ENCODE measurements around the gene SACS. TPM values are rescaled to one million over a fixed set of nuclear protein-coding genes. Genes with fewer than 3 reads are reported as not detected.

The SACS gene
- total and polyA plus RNA-seq, 2 of the 4 experiments (the other 2 are of a cell fraction): 14.7 to 121 TPM

DNA sequence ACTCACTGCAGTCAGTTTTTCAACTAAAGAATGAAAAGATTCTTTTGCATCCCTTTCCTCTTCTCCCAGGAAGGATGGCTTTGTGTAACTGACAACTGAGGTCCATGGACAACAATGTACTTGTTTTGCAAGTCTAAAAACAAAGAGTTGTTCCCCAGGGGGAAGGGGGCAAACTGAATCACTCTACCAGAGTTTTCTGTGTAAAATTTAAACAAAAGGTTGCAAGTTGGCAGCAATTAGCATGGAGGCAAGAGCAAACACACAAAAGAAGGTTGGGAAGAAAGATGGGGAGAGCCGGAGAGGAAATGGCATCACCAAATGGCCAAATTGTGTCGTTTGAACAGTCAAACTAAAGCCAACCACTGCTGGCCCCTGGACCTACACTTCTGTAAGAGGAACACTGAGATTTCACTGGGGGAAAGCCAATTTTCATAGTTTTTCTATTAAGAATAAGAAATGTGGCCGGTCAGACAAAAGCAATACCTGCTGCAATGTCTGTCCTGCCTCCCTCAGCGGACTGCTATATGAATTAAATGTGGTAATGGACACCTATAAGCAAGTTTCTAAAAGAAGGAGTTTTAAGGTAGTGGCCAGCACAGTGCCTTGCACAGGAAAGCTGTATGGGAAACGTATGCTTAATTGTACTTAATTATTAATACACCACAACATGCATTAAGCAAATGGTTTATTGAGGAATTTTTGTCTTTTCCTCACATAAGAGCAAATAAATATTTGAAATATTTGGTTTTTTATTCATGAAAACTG, 16.1 kb upstream of the SACS start:
- Histone ChIP-seq H4K20me1 (ENCODE audit: insufficient read depth, low read length) (no peaks in the 10 kb centered on the region), H2BK5ac (ENCODE audit: low read depth, low read length, poor library complexity, severe bottlenecking) (no peak overlapping the region), H3K4me3 (ENCODE audit: insufficient read depth, low read depth, low read length) (no peak overlapping the region), H2AFZ (replicated peaks; ENCODE audit: low read length, poor library complexity) (no peak overlapping the region), H3K4ac (ENCODE audit: low read depth, low read length) (no peak overlapping the region), H3K27ac (ENCODE audit: insufficient read depth, low read length) (no peak overlapping the region), H2BK15ac (ENCODE audit: low read depth, low read length) (no peak overlapping the region), H4K91ac (ENCODE audit: insufficient read depth, low read depth, low read length) (no peak overlapping the region), H3K36me3 (ENCODE audit: control insufficient read depth, insufficient read depth, low read length) (no peaks in the 10 kb centered on the region), H3K9me3 (ENCODE audit: control insufficient read depth, insufficient read depth, low read length) (no peaks in the 10 kb centered on the region), H3K9me1 (ENCODE audit: insufficient read depth, low read length) (peaks cover 4% of the 10 kb centered on the region), H3K9ac (ENCODE audit: low read depth, low read length) (no peak overlapping the region), H3K23ac (ENCODE audit: low read depth, low read length) (no peak overlapping the region), H2BK120ac (ENCODE audit: low read depth, low read length) (no peak overlapping the region), H3K14ac (replicated peaks; ENCODE audit: low read depth, low read length) (no peak overlapping the region), H3K4me1 (ENCODE audit: control insufficient read depth, insufficient read depth, low read length) (peaks cover 4% of the 10 kb centered on the region; the same call in 1 of the 2 replicates), H3K27me3 (ENCODE audit: control insufficient read depth, insufficient read depth, low read length) (no peaks in the 10 kb centered on the region), H3K18ac (ENCODE audit: low read depth, low read length) (peak overlapping the region; percentile 33; the same call in 1 of the 2 replicates), H2AK5ac (ENCODE audit: low read depth, low read length) (no peak overlapping the region), H3K4me2 (ENCODE audit: low read depth, low read length) (no peak overlapping the region), H4K8ac (ENCODE audit: low read depth in 2 of 2, low read length in 2 of 2) (no peak overlapping the region), H2AK9ac (replicated peaks; ENCODE audit: low read depth, low read length, poor library complexity) (no peak overlapping the region), H3K56ac (ENCODE audit: extremely low read depth, insufficient read depth, low read length) (no peak overlapping the region), H2BK20ac (ENCODE audit: low read depth, low read length) (no peak overlapping the region), H3K79me1 (ENCODE audit: low read depth in 1 of 2, low read length in 2 of 2) (no peaks in the 10 kb centered on the region), H4K5ac (ENCODE audit: low read depth, low read length) (no peak overlapping the region)
- whole genome bisulfite sequencing, 2 experiments (ENCODE audit: extremely low coverage in 2 of 2, insufficient read length in 1 of 2): 80% methylated on average over 1 of the region's 5 CpGs; no CpG with 5 or more reads in 1 of the 2 experiments
- no peak for TF ChIP-seq RCOR1 (IDR thresholded peaks at IDR 0.05; ENCODE audit: insufficient replicate concordance, low read length)
- TF ChIP-seq FOS (IDR thresholded peaks at IDR 0.05; ENCODE audit: low read depth, low read length): no peak
- no peak for TF ChIP-seq MAZ (IDR thresholded peaks at IDR 0.05; ENCODE audit: borderline replicate concordance, low read depth, low read length)
- no peak for TF ChIP-seq MXI1 (IDR thresholded peaks at IDR 0.05; ENCODE audit: borderline replicate concordance, low read depth, low read length)
- intact Hi-C loops (cut with micrococcal nuclease) (loop anchor here (5.0 kb wide), 1 partner anchor 72 kb away; no protein-coding TSS in a partner anchor), dilution Hi-C loops (cut with HindIII; ENCODE audit: low sequenced_read_pairs, unreplicated experiment) (no loop called here), in situ Hi-C loops (cut with MboI; ENCODE audit: low sequenced_read_pairs) (no loop called here)
- CTCF ChIA-PET: no interaction called here
- DNase-seq (no peak), ATAC-seq (ENCODE audit: low read depth) (no peak)
- no TSS peak for BruUV-seq (replicated peaks)
- POLR2A ChIA-PET (ENCODE audit: unreplicated experiment): no interaction called here

Measured in IMR-90 (cell line).